Measurements from ENCODE around the gene MOCS1.

The MOCS1 gene

GRCh38 chr6:39936857-39937256 lies 2.6 kb upstream of the MOCS1 start:
- H2AFZ ChIP-seq (ENCODE audit: low read depth, low read length), result no peak overlapping the region
- no peaks in the 10 kb centered on the region for H4K20me1 ChIP-seq (ENCODE audit: insufficient read depth, low read length)
- H3K36me3 ChIP-seq (ENCODE audit: insufficient read depth, low read length), result no peaks in the 10 kb centered on the region
- no peak overlapping the region for H3K4me2 ChIP-seq (ENCODE audit: insufficient read depth, low read length)
- no peaks in the 10 kb centered on the region for H3K4me1 ChIP-seq (ENCODE audit: insufficient read depth, low read length)
- H3K79me2 ChIP-seq (ENCODE audit: insufficient read depth, low read length), result no peaks in the 10 kb centered on the region
- no peak overlapping the region for H3K27ac ChIP-seq (ENCODE audit: low read length)
- no peak overlapping the region for H3K4me3 ChIP-seq (ENCODE audit: low read depth in 1 of 2, low read length in 2 of 2)
- H3K27me3 ChIP-seq (ENCODE audit: insufficient read depth, low read length, poor library complexity), result peaks cover 5% of the 10 kb centered on the region
- DNase-seq, result no peak
- no peaks in the 10 kb centered on the region for H3K9me3 ChIP-seq (ENCODE audit: insufficient read depth, low read length, severe bottlenecking)
- TF ChIP-seq CTCF (IDR thresholded peaks at IDR 0.05; ENCODE audit: borderline replicate concordance, extremely low read depth, low read length, poor library complexity, severe bottlenecking) (no peak), EZH2 (IDR thresholded peaks at IDR 0.05; ENCODE audit: borderline replicate concordance, low read depth, low read length, severe bottlenecking) (no peak)
- no peak overlapping the region for H3K9ac ChIP-seq (ENCODE audit: low read depth, low read length)
- ATAC-seq (ENCODE audit: insufficient read depth, low read depth), result no peak

- Histone ChIP-seq H3K36me3 (ENCODE audit: insufficient read depth, low read length) (no peaks in the 10 kb centered on the region), H3K4me3 (ENCODE audit: low read depth in 1 of 2, low read length in 2 of 2) (no peak overlapping the region), H3K27me3 (ENCODE audit: insufficient read depth, low read length, poor library complexity) (peaks cover 5% of the 10 kb centered on the region), H3K9ac (ENCODE audit: low read depth, low read length) (no peak overlapping the region), H3K27ac (ENCODE audit: low read length) (no peak overlapping the region), H4K20me1 (ENCODE audit: insufficient read depth, low read length) (no peaks in the 10 kb centered on the region), H3K4me1 (ENCODE audit: insufficient read depth, low read length) (no peaks in the 10 kb centered on the region), H2AFZ (ENCODE audit: low read depth, low read length) (no peak overlapping the region), H3K4me2 (ENCODE audit: insufficient read depth, low read length) (no peak overlapping the region), H3K79me2 (ENCODE audit: insufficient read depth, low read length) (no peaks in the 10 kb centered on the region), H3K9me3 (ENCODE audit: insufficient read depth, low read length, severe bottlenecking) (no peaks in the 10 kb centered on the region)
- DNase-seq, result no peak
- no peak for ATAC-seq (ENCODE audit: insufficient read depth, low read depth)
- TF ChIP-seq CTCF (IDR thresholded peaks at IDR 0.05; ENCODE audit: borderline replicate concordance, extremely low read depth, low read length, poor library complexity, severe bottlenecking), result no peak
Observed at GRCh38 chr6:39935241-39935640, 979 bp upstream of the MOCS1 start.

- TF ChIP-seq CTCF (IDR thresholded peaks at IDR 0.05; ENCODE audit: borderline replicate concordance, extremely low read depth, low read length, poor library complexity, severe bottlenecking) (no peak), EZH2 (IDR thresholded peaks at IDR 0.05; ENCODE audit: borderline replicate concordance, low read depth, low read length, severe bottlenecking) (no peak)
- H3K36me3 ChIP-seq (ENCODE audit: insufficient read depth, low read length), result no peaks in the 10 kb centered on the region
- no peak overlapping the region for H3K27ac ChIP-seq (ENCODE audit: low read length)
- peaks cover 9% of the 10 kb centered on the region for H3K4me1 ChIP-seq (ENCODE audit: insufficient read depth, low read length)
- no peaks in the 10 kb centered on the region for H3K79me2 ChIP-seq (ENCODE audit: insufficient read depth, low read length)
- peaks cover 5% of the 10 kb centered on the region for H3K27me3 ChIP-seq (ENCODE audit: insufficient read depth, low read length, poor library complexity)
- no peak overlapping the region for H3K9ac ChIP-seq (ENCODE audit: low read depth, low read length)
- no peaks in the 10 kb centered on the region for H4K20me1 ChIP-seq (ENCODE audit: insufficient read depth, low read length)
- H3K4me3 ChIP-seq (ENCODE audit: low read depth in 1 of 2, low read length in 2 of 2), result no peak overlapping the region
- DNase-seq (no peak), ATAC-seq (ENCODE audit: insufficient read depth, low read depth) (no peak)
- H3K9me3 ChIP-seq (ENCODE audit: insufficient read depth, low read length, severe bottlenecking), result no peaks in the 10 kb centered on the region
- no peak overlapping the region for H3K4me2 ChIP-seq (ENCODE audit: insufficient read depth, low read length)
- no peak overlapping the region for H2AFZ ChIP-seq (ENCODE audit: low read depth, low read length)
Observed at GRCh38 chr6:39933669-39934130, 562 bp downstream of the MOCS1 start.

- Histone ChIP-seq H3K79me2 (ENCODE audit: insufficient read depth, low read length) (no peaks in the 10 kb centered on the region), H3K9ac (ENCODE audit: low read depth, low read length) (no peak overlapping the region), H3K9me3 (ENCODE audit: insufficient read depth, low read length, severe bottlenecking) (no peaks in the 10 kb centered on the region), H2AFZ (ENCODE audit: low read depth, low read length) (no peak overlapping the region), H3K4me1 (ENCODE audit: insufficient read depth, low read length) (peaks cover 12% of the 10 kb centered on the region), H3K27ac (ENCODE audit: low read length) (no peak overlapping the region), H3K27me3 (ENCODE audit: insufficient read depth, low read length, poor library complexity) (peaks cover 5% of the 10 kb centered on the region), H4K20me1 (ENCODE audit: insufficient read depth, low read length) (no peaks in the 10 kb centered on the region), H3K4me2 (ENCODE audit: insufficient read depth, low read length) (no peak overlapping the region), H3K36me3 (ENCODE audit: insufficient read depth, low read length) (no peaks in the 10 kb centered on the region), H3K4me3 (ENCODE audit: low read depth in 1 of 2, low read length in 2 of 2) (no peak overlapping the region)
- TF ChIP-seq EZH2 (IDR thresholded peaks at IDR 0.05; ENCODE audit: borderline replicate concordance, low read depth, low read length, severe bottlenecking) (no peak), CTCF (IDR thresholded peaks at IDR 0.05; ENCODE audit: borderline replicate concordance, extremely low read depth, low read length, poor library complexity, severe bottlenecking) (no peak)
- DNase-seq, result no peak
- no peak for ATAC-seq (ENCODE audit: insufficient read depth, low read depth)
Observed at GRCh38 chr6:39932386-39932910, 1.8 kb downstream of the MOCS1 start.

All from DND-41 (cell line).